Neural cell (in vitro differentiated cells): ENCODE results near the gene SAE1. TPM values are rescaled to one million over a fixed set of nuclear protein-coding genes. Genes with fewer than 3 reads are reported as not detected.

ENCODE experiments used
- H2AFZ ChIP-seq: fragments of 200-600, 300-800 bp; sonication (generic), shearing (Covaris generic); 2 replicates; pipeline ENCODE4 v1.6.0; 2014; ENCODE audit warnings: low read depth, mild to moderate bottlenecking, antibody characterized with exemption, low read length, moderate library complexity
- H3F3A ChIP-seq: fragments of 200-600 bp; shearing (Covaris generic); 2 replicates; pipeline ENCODE4 v1.6.1; 2016; ENCODE audit warnings: mild to moderate bottlenecking, moderate library complexity, mixed read lengths, antibody characterized with exemption, low read length; ENCODE audit not compliant: insufficient read depth, poor library complexity, severe bottlenecking
- H3K27ac ChIP-seq: fragments of 200-600, 300-800 bp; sonication (generic), shearing (Covaris generic); 2 replicates; pipeline ENCODE4 v1.5.1; 2014; ENCODE audit warnings: mild to moderate bottlenecking, low read length, moderate library complexity
- H3K27me3 ChIP-seq: fragments of 300-800, 200-600 bp; sonication (generic), shearing (Covaris generic); 2 replicates; pipeline ENCODE4 v1.6.0; 2014; ENCODE audit warnings: mild to moderate bottlenecking, low read depth, low read length, moderate library complexity; ENCODE audit not compliant: insufficient read depth
- H3K36me3 ChIP-seq: fragments of 300-800, 200-600 bp; sonication (generic), shearing (Covaris generic); 2 replicates; pipeline ENCODE4 v1.5.1; 2014; ENCODE audit warnings: mild to moderate bottlenecking, antibody characterized with exemption, low read length, moderate library complexity; ENCODE audit not compliant: insufficient read depth
- H3K4me2 ChIP-seq: fragments of 300-800, 200-600 bp; sonication (generic), shearing (Covaris generic); 2 replicates; pipeline ENCODE4 v1.6.0; 2014; ENCODE audit warnings: mild to moderate bottlenecking, low read length
- H3K4me3 ChIP-seq: fragments of 300-800, 200-600 bp; sonication (generic), shearing (Covaris generic); 2 replicates; pipeline ENCODE4 v1.5.1; 2014; ENCODE audit warnings: mild to moderate bottlenecking, low read length, moderate library complexity
- H3K79me2 ChIP-seq: fragments of 200-600 bp; shearing (Covaris generic); replicated peaks from 2 replicates; pipeline ENCODE4 v1.6.0; 2014; ENCODE audit warnings: mild to moderate bottlenecking, low read length, moderate library complexity; ENCODE audit not compliant: insufficient read depth
- H3K9ac ChIP-seq: fragments of 300-800, 200-600 bp; sonication (generic), shearing (Covaris generic); 2 replicates; pipeline ENCODE4 v1.6.1; 2016; ENCODE audit warnings: mild to moderate bottlenecking, low read length, mixed read lengths
- H3K9me2 ChIP-seq: fragments of 200-600 bp; shearing (Covaris generic); 2 replicates; pipeline ENCODE4 v1.6.1; 2016; ENCODE audit warnings: mild to moderate bottlenecking, low read length, mixed read lengths; ENCODE audit not compliant: insufficient read depth
- H3K9me3 ChIP-seq: fragments of 200-600, 300-800 bp; sonication (generic), shearing (Covaris generic); 2 replicates; pipeline ENCODE4 v1.6.1; 2016; ENCODE audit warnings: mild to moderate bottlenecking, mixed run types, low read length, moderate library complexity, mixed read lengths
- H4K20me1 ChIP-seq: fragments of 200-600 bp; shearing (Covaris generic); 2 replicates; pipeline ENCODE4 v1.6.1; 2016; ENCODE audit warnings: mild to moderate bottlenecking, mixed run types; ENCODE audit not compliant: insufficient read depth
- EP300 ChIP-seq: fragments of 450-650 bp; conservative IDR thresholded peaks from 2 replicates; pipeline ENCODE4 v1.6.1; 2014; ENCODE audit warnings: antibody characterized with exemption, mild to moderate bottlenecking, moderate library complexity; ENCODE audit not compliant: poor library complexity, severe bottlenecking
- EZH2 ChIP-seq: fragments of 200-600, 300-800 bp; shearing (Covaris generic), sonication (generic); IDR thresholded peaks from 2 replicates; pipeline ENCODE4 v1.6.1; 2014; ENCODE audit warnings: antibody characterized with exemption, low read length, borderline replicate concordance, mild to moderate bottlenecking; ENCODE audit not compliant: insufficient read depth, poor library complexity, severe bottlenecking
- MXI1 ChIP-seq: fragments of 450-650 bp; conservative IDR thresholded peaks from 2 replicates; pipeline ENCODE4 v1.6.1; 2014; ENCODE audit warnings: antibody characterized with exemption, mild to moderate bottlenecking; ENCODE audit not compliant: poor library complexity, severe bottlenecking
- POLR2AphosphoS5 ChIP-seq: IDR thresholded peaks from 2 replicates; pipeline ENCODE4 v1.6.1; 2012
- RAD21 ChIP-seq: fragments of 450-650 bp; conservative IDR thresholded peaks from 2 replicates; pipeline ENCODE4 v1.6.1; 2014; ENCODE audit warnings: antibody characterized with exemption, mild to moderate bottlenecking, moderate library complexity
- SMC3 ChIP-seq: fragments of 450-650 bp; conservative IDR thresholded peaks from 2 replicates; pipeline ENCODE4 v1.6.1; 2014; ENCODE audit warnings: antibody characterized with exemption, mild to moderate bottlenecking, moderate library complexity; ENCODE audit not compliant: poor library complexity
- TAF1 ChIP-seq: IDR thresholded peaks from 2 replicates; pipeline ENCODE4 v1.6.1; 2012; ENCODE audit warnings: low read depth
- polyA plus RNA-seq: library from polyadenylated mRNA; depleted of rRNA; stranded (reverse); fragments of >200 nt; gene quantifications from 2 replicates; pipeline ENCODE4 v1.2.3, GENCODE V29; 2014
- TF ChIP-seq, protein P1 (sequence below): IDR thresholded peaks from 2 replicates; pipeline ENCODE4 v1.6.1; 2012; ENCODE audit warnings: borderline replicate concordance
- TF ChIP-seq, protein P2 (sequence below): fragments of 450-650 bp; IDR thresholded peaks from 2 replicates; pipeline ENCODE4 v1.5.1; 2014; ENCODE audit warnings: antibody characterized with exemption, mild to moderate bottlenecking, moderate library complexity; ENCODE audit not compliant: poor library complexity, severe bottlenecking

Gene SAE1
- polyA plus RNA-seq, 1 donor from 2014 or later, result 178 TPM

DNA sequence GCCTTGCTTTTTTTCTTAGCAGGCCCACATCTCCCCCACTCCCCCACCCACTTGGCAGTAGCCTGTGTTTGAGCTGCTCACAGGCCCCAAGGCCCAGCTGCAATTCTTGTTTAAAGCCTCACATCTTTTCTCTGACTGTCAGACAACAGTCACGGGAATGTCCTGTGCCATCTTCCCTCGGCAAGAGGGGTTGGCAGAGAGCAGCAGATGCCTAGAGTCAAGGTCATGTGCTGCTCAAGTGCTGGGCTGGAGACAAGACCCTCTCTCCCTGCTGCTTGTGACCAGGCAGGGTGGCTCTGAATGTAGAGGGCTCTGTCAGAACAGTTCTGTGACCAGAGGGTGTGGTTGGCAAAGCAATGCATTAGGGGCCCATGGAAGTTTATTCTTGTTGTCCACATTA, 53.0 kb downstream of the SAE1 start:
- H3K79me2 ChIP-seq, result no peaks in the 10 kb centered on the region
- H3K27ac ChIP-seq, result no peak overlapping the region
- no peaks in the 10 kb centered on the region for H3K36me3 ChIP-seq
- H3K27me3 ChIP-seq, result no peaks in the 10 kb centered on the region
- H3K9me3 ChIP-seq, result no peaks in the 10 kb centered on the region
- H3K9me2 ChIP-seq, result no peaks in the 10 kb centered on the region
- H3K9ac ChIP-seq, result no peak overlapping the region
- no peaks in the 10 kb centered on the region for H3F3A ChIP-seq
- H4K20me1 ChIP-seq, result no peaks in the 10 kb centered on the region
- H3K4me3 ChIP-seq, result no peak overlapping the region
- H2AFZ ChIP-seq, result no peak overlapping the region
- TF ChIP-seq, protein P1, sequence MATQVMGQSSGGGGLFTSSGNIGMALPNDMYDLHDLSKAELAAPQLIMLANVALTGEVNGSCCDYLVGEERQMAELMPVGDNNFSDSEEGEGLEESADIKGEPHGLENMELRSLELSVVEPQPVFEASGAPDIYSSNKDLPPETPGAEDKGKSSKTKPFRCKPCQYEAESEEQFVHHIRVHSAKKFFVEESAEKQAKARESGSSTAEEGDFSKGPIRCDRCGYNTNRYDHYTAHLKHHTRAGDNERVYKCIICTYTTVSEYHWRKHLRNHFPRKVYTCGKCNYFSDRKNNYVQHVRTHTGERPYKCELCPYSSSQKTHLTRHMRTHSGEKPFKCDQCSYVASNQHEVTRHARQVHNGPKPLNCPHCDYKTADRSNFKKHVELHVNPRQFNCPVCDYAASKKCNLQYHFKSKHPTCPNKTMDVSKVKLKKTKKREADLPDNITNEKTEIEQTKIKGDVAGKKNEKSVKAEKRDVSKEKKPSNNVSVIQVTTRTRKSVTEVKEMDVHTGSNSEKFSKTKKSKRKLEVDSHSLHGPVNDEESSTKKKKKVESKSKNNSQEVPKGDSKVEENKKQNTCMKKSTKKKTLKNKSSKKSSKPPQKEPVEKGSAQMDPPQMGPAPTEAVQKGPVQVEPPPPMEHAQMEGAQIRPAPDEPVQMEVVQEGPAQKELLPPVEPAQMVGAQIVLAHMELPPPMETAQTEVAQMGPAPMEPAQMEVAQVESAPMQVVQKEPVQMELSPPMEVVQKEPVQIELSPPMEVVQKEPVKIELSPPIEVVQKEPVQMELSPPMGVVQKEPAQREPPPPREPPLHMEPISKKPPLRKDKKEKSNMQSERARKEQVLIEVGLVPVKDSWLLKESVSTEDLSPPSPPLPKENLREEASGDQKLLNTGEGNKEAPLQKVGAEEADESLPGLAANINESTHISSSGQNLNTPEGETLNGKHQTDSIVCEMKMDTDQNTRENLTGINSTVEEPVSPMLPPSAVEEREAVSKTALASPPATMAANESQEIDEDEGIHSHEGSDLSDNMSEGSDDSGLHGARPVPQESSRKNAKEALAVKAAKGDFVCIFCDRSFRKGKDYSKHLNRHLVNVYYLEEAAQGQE, result no peak
- no peak for TF ChIP-seq EP300
- no peak for TF ChIP-seq EZH2
- no peak for TF ChIP-seq TAF1
- TF ChIP-seq RAD21, result no peak
- no peak overlapping the region for H3K4me2 ChIP-seq

DNA sequence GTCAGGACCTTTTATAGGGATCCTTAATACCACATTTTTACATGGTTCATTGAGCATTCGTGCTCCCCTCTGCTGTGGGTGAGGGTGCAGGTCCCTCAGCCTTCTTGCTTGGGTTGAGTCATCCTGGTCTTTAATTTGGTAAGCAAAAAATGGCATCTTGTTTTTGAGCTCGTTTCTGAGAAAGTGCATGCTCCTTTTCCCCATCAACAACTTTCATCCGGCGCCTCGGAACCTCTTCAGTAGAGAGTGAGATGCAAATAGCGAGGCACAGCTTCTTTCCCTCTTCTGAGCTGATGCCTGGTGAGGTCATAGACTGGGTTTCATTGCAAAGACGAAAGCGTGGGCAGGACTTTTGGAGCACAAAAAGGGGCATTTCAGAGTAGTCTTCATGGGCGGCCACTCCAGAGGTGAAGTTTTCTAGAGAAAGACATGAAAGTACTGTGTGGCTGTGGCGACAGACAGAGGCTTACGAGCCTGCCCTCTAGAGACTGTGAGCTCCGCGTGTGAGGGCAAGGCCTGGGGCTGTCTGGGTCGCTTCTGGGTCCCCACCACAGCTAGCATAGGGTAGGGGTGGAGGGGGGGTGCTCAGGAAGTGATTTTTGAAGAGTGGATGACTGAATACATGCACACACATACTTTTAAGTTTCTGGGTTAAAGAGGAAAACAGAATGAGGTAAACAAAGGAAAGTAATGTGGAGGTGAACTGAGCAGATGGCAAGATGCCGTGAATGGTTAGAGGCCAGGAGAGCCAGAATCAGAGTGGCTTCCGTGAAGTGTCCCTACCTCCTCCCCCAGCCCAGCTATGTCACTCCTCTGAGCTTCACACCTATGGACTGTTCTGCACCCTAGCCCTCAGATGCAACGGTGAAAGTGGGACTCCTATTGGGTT, 56.1 kb downstream of the SAE1 start:
- Histone ChIP-seq H3K9me2 (no peaks in the 10 kb centered on the region), H3F3A (no peaks in the 10 kb centered on the region), H3K36me3 (no peaks in the 10 kb centered on the region), H3K4me2 (no peak overlapping the region), H3K9ac (no peak overlapping the region), H3K27me3 (no peaks in the 10 kb centered on the region), H3K4me3 (no peak overlapping the region), H4K20me1 (no peaks in the 10 kb centered on the region), H2AFZ (no peak overlapping the region), H3K27ac (no peak overlapping the region), H3K9me3 (no peaks in the 10 kb centered on the region), H3K79me2 (no peaks in the 10 kb centered on the region)
- TF ChIP-seq TAF1, result no peak
- TF ChIP-seq MXI1, result no peak
- TF ChIP-seq EP300, result no peak
- TF ChIP-seq, protein P2, sequence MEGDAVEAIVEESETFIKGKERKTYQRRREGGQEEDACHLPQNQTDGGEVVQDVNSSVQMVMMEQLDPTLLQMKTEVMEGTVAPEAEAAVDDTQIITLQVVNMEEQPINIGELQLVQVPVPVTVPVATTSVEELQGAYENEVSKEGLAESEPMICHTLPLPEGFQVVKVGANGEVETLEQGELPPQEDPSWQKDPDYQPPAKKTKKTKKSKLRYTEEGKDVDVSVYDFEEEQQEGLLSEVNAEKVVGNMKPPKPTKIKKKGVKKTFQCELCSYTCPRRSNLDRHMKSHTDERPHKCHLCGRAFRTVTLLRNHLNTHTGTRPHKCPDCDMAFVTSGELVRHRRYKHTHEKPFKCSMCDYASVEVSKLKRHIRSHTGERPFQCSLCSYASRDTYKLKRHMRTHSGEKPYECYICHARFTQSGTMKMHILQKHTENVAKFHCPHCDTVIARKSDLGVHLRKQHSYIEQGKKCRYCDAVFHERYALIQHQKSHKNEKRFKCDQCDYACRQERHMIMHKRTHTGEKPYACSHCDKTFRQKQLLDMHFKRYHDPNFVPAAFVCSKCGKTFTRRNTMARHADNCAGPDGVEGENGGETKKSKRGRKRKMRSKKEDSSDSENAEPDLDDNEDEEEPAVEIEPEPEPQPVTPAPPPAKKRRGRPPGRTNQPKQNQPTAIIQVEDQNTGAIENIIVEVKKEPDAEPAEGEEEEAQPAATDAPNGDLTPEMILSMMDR, result no peak
- TF ChIP-seq SMC3, result no peak
- no peak for TF ChIP-seq RAD21
- no peak for TF ChIP-seq EZH2
- TF ChIP-seq, protein P1, result no peak
- TF ChIP-seq POLR2AphosphoS5, result no peak
